ENCODE measurements around the gene SNTB2. TPM values are rescaled to one million over a fixed set of nuclear protein-coding genes. Genes with fewer than 3 reads are reported as not detected.

Gene SNTB2
- total and polyA plus RNA-seq, 2 of the 8 experiments (the other 6 are each of a cell fraction or from before 2014, with no cell fraction given) = 6.0 to 16.1 TPM

- Histone ChIP-seq H3K79me2 (ENCODE audit: control insufficient read depth in 1 of 2, insufficient read depth in 2 of 2, low read length in 2 of 2) (no peaks in the 10 kb centered on the region), H3K4me3 (ENCODE audit: extremely low read depth in 1 of 4, insufficient read depth in 2 of 4, low read depth in 3 of 4, low read length in 4 of 4) (no peak overlapping the region), H4K5ac (ENCODE audit: insufficient read length, low read depth, low read length) (no peak overlapping the region), H3K4me1 (replicated peaks in 1 of 4; ENCODE audit: control insufficient read depth in 3 of 4, insufficient read depth in 4 of 4, low read length in 3 of 4) (no peaks in the 10 kb centered on the region; a peak in 1 of 7 replicates), H3K9me3 (ENCODE audit: insufficient read depth in 2 of 2, low read depth in 1 of 2, low read length in 1 of 2) (no peaks in the 10 kb centered on the region), H3K36me3 (ENCODE audit: control insufficient read depth in 2 of 4, insufficient read depth in 4 of 4, low read length in 3 of 4) (peaks cover 26 to 49% (median 37%) of the 10 kb centered on the region in 4 experiments), H2AFZ (ENCODE audit: low read length) (no peak overlapping the region), H3K79me1 (ENCODE audit: low read depth, low read length) (no peaks in the 10 kb centered on the region), H4K91ac (replicated peaks; ENCODE audit: insufficient read length, low read length) (no peak overlapping the region), H2BK120ac (replicated peaks; ENCODE audit: low read depth, low read length) (no peak overlapping the region), H2AK5ac (ENCODE audit: low read depth, low read length) (no peak overlapping the region), H2BK5ac (ENCODE audit: low read depth, low read length) (no peak overlapping the region), H3K4ac (replicated peaks; ENCODE audit: insufficient read length, low read depth, low read length) (no peak overlapping the region), H3K18ac (ENCODE audit: extremely low read depth, low read length) (no peak overlapping the region), H3K14ac (ENCODE audit: insufficient read length) (no peak overlapping the region), H4K20me1 (replicated peaks in 1 of 2; ENCODE audit: control insufficient read depth in 1 of 2, insufficient read depth in 2 of 2, low read length in 2 of 2) (no peaks in the 10 kb centered on the region), H2BK12ac (ENCODE audit: low read depth, low read length) (no peak overlapping the region), H4K8ac (ENCODE audit: extremely low read depth, insufficient read depth, low read length) (no peak overlapping the region), H3K9ac (replicated peaks in 1 of 4; ENCODE audit: extremely low read depth in 1 of 4, low read depth in 3 of 4, low read length in 3 of 4) (no peak overlapping the region), H3K27ac (ENCODE audit: low read depth, low read length) (no peak overlapping the region), H3K23me2 (ENCODE audit: low read depth, low read length) (no peaks in the 10 kb centered on the region), H3K4me2 (ENCODE audit: insufficient read depth in 1 of 2, low read depth in 2 of 2, low read length in 2 of 2) (no peak overlapping the region), H3K56ac (replicated peaks; ENCODE audit: insufficient read length, low read depth, low read length) (no peak overlapping the region), H3K23ac (ENCODE audit: insufficient read length) (no peak overlapping the region), H3K27me3 (replicated peaks in 1 of 4; ENCODE audit: control insufficient read depth in 3 of 4, extremely low read depth in 1 of 4, insufficient read depth in 3 of 4, low read length in 3 of 4) (no peaks in the 10 kb centered on the region), H2BK15ac (ENCODE audit: low read length) (no peak overlapping the region), H2BK20ac (ENCODE audit: low read length) (no peak overlapping the region)
- CTCF ChIA-PET (ENCODE audit: partially characterized antibody) = interaction anchor here (1.7 to 6.9 kb wide), 2 partner anchors 12 to 20 kb away, joined by 5 to 50 read pairs; no protein-coding TSS in a partner anchor
- POLR2A ChIA-PET (ENCODE audit: partially characterized antibody) = interaction anchor here (0.6 to 2.4 kb wide), 6 partner anchors 11 to 403 kb away, joined by 3 to 8 read pairs (median 3); partner anchors contain the start of gene SNTB2
- no peak for DNase-seq (ENCODE audit: low read depth in 1 of 2, low spot score in 2 of 2)
- FAIRE-seq = no peak
- whole genome bisulfite sequencing, 2 experiments (ENCODE audit: extremely low coverage in 1 of 2, insufficient coverage in 1 of 2, insufficient read length in 1 of 2, insufficient replicate concordance in 2 of 2, low coverage in 1 of 2, low lambda C conversion rate in 2 of 2, missing lambda C conversion rate in 1 of 2) = 95% methylated on average over 6 of the region's 6 CpGs; no CpG with 5 or more reads in 1 of the 2 experiments
- no peak for TF ChIP-seq CTBP2 (IDR thresholded peaks at IDR 0.05; ENCODE audit: borderline replicate concordance, insufficient read depth, insufficient read length, low read length)
- TF ChIP-seq JUND (IDR thresholded peaks at IDR 0.05; ENCODE audit: low read length) = no peak
- TF ChIP-seq TAF7 (optimal IDR thresholded peaks at IDR 0.05; ENCODE audit: borderline replicate concordance, low read depth, low read length) = no peak
- TF ChIP-seq SUZ12 (IDR thresholded peaks at IDR 0.05; ENCODE audit: low read length) = no peak
- no peak for TF ChIP-seq TAF1 (IDR thresholded peaks at IDR 0.05; ENCODE audit: low read depth, low read length)
- no peak for TF ChIP-seq MAX (IDR thresholded peaks at IDR 0.05)
- no peak for TF ChIP-seq NANOG (IDR thresholded peaks at IDR 0.05; ENCODE audit: insufficient read depth, low read depth, low read length, poor library complexity, severe bottlenecking)
- TF ChIP-seq SRF (IDR thresholded peaks at IDR 0.05; ENCODE audit: low read depth, low read length) = no peak
- no peak for TF ChIP-seq NRF1 (IDR thresholded peaks at IDR 0.05; ENCODE audit: low read depth, low read length)
- no peak for TF ChIP-seq TCF12 (IDR thresholded peaks at IDR 0.05; ENCODE audit: low read depth, low read length)
- no peak for TF ChIP-seq SIX5 (IDR thresholded peaks at IDR 0.05; ENCODE audit: low read depth, low read length)
- TF ChIP-seq ASH2L (IDR thresholded peaks at IDR 0.05; ENCODE audit: low read length) = no peak
- no peak for TF ChIP-seq CHD2 (IDR thresholded peaks at IDR 0.05; ENCODE audit: low read length)
These were observed 17.2 kb upstream of the SNTB2 start for GRCh38 chr16:69169607-69170352.
